Amygdala (tissue), 56 donors: ENCODE data around the gene LMF1.

Experiments used
- DNase-seq, 56 donors: peaks; one replicate each; lab custom pipeline; 2025; lab: John Stamatoyannopoulos, UW

Gene LMF1

GRCh38 chr16:901715-902601 is 68.8 kb downstream of the LMF1 start:
- peak in 27 of 56 donors; percentile 13 to 70 (median 45) for DNase-seq

- no peak for DNase-seq
Measured at GRCh38 chr16:901149-901548, 69.6 kb downstream of the LMF1 start.

DNA sequence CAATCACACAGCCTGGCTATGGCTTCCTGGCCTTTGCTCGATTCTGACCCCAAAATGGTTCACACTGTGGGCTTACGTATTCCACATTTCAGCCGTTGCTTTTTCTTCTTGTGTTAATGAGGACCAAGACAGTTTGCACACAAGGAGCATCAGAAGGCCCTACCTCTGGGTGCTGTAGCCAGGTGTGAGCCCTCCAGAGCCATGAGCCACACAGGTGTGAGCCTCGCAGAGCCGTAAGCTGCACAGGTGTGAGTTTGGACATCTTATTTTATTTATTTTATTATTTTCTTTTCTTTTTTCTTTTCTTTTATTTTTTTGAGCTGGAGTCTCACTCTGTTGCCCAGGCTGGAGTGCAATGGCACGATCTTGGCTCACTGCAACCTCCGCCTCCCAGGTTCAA is 70.6 kb downstream of the LMF1 start:
- DNase-seq: no peak

DNA sequence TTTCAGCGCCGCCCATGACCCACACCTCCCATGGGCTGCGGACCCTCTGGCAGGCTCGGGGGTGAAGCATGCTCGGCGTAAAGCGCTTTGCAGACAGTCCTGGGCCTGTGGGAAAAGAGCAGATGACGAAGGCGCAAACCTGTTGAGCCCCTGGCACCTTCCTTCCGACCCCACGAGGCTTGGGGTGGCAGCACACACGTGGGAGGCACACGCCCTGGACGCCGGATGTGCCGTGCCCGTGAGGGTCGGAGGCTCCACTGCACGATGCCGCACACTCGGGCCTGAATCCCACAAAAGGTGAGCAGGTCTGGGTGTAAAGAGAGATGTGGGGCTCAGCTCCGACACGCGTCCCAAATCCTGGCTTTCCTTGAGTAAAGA is 71.1 kb downstream of the LMF1 start:
- no peak for DNase-seq

GRCh38 chr16:898761-899682 is 71.8 kb downstream of the LMF1 start:
- DNase-seq: no peak

GRCh38 chr16:898216-898615 is 72.6 kb downstream of the LMF1 start:
- no peak for DNase-seq

DNA sequence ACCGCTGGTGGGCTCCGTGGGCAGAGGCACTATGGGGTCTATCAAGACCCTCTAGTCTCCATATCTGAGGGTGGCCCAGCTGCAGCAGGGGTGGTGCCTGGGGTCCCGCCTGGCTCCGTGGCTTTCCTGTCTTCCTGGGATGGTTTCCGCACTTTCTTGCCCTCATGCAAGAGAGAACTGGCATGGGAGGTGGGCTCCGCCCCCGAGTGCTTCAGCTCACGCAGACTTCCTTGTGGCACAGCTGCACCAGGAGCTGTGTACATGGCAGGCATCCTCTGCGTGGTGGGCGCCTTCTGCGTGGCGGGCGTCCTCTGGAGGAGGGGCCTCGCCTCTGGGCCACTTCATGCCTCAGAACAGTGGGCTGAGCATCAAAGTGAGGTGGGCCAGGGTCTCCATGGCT is 73.1 kb downstream of the LMF1 start:
- DNase-seq: no peak

DNA sequence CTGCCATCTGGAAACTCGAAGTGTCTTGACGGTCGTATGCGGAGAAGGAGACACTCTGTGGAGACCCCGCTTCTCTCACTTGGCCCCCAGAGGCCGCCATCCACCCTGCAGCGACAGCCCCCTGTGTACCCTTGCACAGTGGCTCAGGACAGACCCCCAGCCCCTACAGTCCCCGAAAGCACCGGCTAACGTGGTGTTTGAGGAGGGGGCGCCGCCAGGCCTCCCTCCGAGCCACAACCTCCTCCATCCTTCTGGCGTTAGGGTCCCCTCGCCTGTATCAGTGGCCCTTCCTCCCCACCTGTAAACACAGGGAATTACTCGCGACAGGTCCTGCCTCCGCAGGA is 73.6 kb downstream of the LMF1 start:
- DNase-seq: no peak

DNA sequence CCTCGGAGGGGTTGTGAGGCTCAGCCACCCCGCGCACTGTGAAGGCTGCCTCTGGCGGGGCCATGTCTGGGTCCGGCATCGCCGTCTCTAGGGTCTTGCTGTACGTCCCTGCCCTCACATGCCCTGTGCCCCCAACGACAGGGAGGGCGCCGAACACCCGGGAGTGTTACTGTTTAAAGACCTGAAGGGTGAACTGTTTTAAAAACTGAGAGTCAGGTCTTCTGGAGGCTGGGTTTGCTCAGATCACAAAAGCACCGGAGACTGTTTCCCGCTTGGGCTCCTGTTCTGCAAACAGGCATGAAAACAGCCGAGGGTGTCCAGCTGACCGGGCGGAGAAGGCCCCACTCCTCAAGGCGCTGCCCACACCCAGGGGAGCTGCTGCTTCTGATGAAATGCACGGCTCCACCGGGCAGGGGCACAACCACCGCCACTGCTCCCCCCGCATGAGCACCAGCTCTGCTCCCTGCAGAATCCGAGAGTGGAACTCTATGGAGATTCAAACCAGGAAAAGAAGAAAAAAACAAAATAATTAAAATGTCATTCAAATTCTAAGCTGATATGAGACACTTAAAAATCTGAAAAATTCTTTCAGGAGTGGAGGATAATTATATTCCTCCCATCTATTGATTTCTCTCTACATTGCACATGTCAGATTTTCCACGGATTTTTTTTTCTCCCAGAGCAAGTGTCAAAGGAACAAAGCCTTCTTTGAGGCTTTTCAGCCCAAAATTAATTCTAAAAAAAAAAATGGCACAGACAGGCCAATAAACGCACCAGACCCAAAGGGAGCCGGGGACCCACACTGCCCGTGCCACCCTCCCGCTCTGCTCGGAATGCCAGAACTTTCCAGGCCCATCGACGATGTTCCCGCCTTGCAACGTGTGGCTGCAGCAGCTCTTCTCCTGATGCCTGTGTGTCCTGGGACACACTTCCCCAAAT is 74.3 kb downstream of the LMF1 start:
- peak in 25 of 56 donors; percentile 10 to 69 (median 31) for DNase-seq

DNA sequence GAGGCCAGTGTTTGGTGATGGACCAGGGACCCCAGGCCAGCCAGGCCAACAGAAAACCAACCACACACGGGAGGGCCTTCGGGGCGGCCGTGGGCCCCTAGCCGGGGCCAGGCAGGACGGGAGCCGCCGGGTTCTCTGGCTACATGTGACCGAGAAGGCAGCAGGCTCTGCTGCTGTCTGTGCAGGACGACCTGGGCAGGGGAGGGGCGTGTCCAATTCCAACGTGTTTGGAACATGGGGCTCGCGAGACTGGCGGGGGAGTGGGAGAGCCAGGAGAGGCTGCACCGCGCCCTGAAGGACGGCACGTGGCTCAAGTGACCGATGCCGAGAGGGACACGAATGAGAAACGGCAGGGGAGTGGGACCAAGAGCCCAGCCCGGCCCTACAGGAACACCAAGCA is 75.4 kb downstream of the LMF1 start:
- DNase-seq: no peak

GRCh38 chr16:894841-895240 is 75.9 kb downstream of the LMF1 start:
- DNase-seq: no peak

DNA sequence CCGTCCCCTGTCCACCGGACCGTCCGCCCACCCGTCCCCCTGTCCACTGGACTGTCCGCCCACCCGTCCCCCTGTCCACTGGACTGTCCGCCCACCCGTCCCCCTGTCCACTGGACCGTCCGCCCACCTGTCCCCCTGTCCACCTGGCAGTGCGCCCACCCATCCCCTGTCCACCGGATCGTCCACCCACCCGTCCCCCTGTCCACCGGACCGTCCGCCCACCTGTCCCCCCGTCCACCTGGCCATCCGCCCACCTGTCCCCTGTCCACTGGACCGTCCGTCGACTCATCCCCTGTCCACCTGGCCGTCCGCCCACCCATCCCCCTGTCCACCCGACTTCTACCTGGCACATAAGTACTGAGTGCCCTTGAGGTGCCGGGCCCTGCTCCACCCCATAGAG is 76.6 kb downstream of the LMF1 start:
- peak in 3 of 56 donors; percentile 21 to 61 (median 52) for DNase-seq

DNA sequence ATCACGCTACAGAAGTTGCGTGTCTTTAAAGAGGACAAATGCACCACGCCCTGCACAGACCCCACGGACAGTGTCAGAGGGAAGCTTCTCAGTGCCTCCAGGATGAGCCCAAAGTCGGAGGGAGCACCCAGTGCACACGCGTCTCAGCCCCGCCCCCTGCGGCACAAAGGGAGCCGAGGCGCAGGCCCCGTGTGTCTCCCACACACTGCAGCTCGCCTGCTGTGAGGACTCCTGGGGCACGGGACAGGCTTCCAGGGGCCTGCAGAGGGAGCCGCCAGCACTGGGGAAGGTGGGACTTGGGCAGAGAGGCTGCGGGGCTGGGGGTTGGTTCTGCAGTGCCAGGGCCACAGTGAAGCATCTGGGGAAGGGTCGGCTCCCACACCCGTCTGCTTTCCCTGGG is 77.4 kb downstream of the LMF1 start:
- no peak for DNase-seq

DNA sequence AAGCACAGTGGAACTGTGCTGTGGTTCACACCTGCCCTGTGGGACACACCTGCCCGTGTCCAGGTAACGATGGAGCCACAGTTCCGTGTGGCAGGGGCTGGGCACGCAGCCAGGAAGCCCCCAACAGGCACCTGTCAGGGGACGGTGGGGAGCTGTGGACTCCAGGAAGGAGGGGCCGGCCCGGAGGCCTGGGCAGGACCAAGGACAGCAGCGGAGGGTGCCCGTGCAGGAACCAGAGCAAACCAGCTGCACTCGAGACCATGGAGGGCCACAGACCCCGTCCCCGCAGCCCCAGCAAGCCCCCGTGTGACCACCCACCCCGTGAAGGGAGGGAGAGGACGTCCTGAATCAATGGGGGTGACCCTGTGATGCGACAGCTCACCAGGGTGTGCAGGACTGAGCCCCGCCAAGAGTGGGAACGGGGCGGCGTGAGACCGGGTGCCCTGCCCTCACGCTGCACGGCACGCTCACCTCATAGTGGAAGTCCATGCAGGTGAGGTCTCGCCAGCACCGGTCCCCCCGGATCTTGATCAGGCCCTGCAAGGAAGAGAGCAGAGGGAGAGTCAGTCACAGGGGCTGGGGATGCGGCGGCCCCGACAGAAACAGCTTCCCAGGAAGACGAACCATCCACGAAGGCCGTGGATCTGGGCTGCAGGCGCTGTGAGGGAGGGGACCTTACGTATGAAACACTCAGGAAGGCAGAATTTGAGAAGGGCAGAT is 78.1 kb downstream of the LMF1 start:
- DNase-seq: no peak

DNA sequence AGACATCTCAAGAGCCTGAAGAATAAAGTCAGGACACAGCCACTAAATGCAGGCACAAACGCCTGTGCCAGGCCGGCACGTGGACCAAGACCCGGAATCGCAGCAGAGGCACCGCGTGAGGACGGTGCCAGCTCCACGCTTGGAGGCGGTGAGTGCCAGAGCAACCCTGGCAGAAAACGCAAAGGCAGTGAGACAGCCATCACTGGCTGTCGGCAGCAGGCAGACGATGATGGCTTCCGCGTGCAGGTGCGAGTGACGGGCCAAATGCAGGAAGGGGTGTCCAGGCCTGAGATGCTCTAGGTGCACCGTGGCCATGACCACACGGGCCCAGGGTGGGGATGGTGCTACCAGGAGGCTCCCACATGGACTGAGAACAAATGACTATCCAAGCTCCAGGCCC is 78.8 kb downstream of the LMF1 start:
- DNase-seq: no peak

GRCh38 chr16:891353-891740 is 79.4 kb downstream of the LMF1 start:
- DNase-seq: no peak

GRCh38 chr16:890716-891352 is 80.0 kb downstream of the LMF1 start:
- no peak for DNase-seq

- no peak for DNase-seq
Measured at GRCh38 chr16:890217-890616, 80.6 kb downstream of the LMF1 start.

- no peak for DNase-seq
Measured at GRCh38 chr16:889586-889985, 81.2 kb downstream of the LMF1 start.
